KMS-11 (cell line): Measurements from ENCODE around the gene C22orf15.

ENCODE experiments used
- H2AFZ ChIP-seq: fragments of 200-600 bp; sonication (generic); 2 replicates; pipeline ENCODE4 v1.6.1; 2016; ENCODE audit warnings: antibody characterized with exemption, mixed run types, low read depth
- H3K27ac ChIP-seq: fragments of 200-600 bp; sonication (generic); 2 replicates; pipeline ENCODE4 v1.6.1; 2016; ENCODE audit warnings: mild to moderate bottlenecking, mixed run types
- H3K27me3 ChIP-seq: fragments of 200-600 bp; sonication (generic); 2 replicates; pipeline ENCODE4 v1.6.1; 2017; ENCODE audit warnings: mild to moderate bottlenecking, low read depth, mixed run types, moderate library complexity; ENCODE audit not compliant: insufficient read depth
- H3K36me3 ChIP-seq: fragments of 200-600 bp; sonication (generic); 2 replicates; pipeline ENCODE4 v1.6.1; 2017; ENCODE audit warnings: mild to moderate bottlenecking, mixed run types; ENCODE audit not compliant: insufficient read depth
- H3K4me1 ChIP-seq: fragments of 200-600 bp; sonication (generic); 2 replicates; pipeline ENCODE4 v1.6.1; 2016; ENCODE audit warnings: mild to moderate bottlenecking, low read depth, mixed run types; ENCODE audit not compliant: poor library complexity, severe bottlenecking
- H3K4me2 ChIP-seq: fragments of 200-600 bp; sonication (generic); 2 replicates; pipeline ENCODE4 v1.7.0; 2016; ENCODE audit warnings: mild to moderate bottlenecking, mixed run types
- H3K4me3 ChIP-seq: fragments of 200-600 bp; sonication (generic); IDR thresholded peaks from 2 replicates; pipeline ENCODE4 v1.6.1; 2017; ENCODE audit warnings: low read depth, low read length, mixed read lengths; ENCODE audit not compliant: insufficient read depth
- H3K79me2 ChIP-seq: fragments of 200-600 bp; sonication (generic); 2 replicates; pipeline ENCODE4 v1.6.1; 2016; ENCODE audit warnings: low read depth, mixed run types; ENCODE audit not compliant: insufficient read depth
- H3K9ac ChIP-seq: fragments of 200-600 bp; sonication (generic); 2 replicates; pipeline ENCODE4 v1.6.1; 2016; ENCODE audit warnings: mild to moderate bottlenecking, mixed run types
- H4K20me1 ChIP-seq: fragments of 200-600 bp; sonication (generic); 2 replicates; pipeline ENCODE4 v1.6.1; 2016; ENCODE audit warnings: mild to moderate bottlenecking, mixed run types; ENCODE audit not compliant: insufficient read depth
- TF ChIP-seq, protein P1 (sequence below): fragments of 200-600 bp; sonication (generic); conservative IDR thresholded peaks from 2 replicates; pipeline ENCODE4 v1.6.1; 2017; ENCODE audit warnings: low read depth, mild to moderate bottlenecking, antibody characterized with exemption, low read length, moderate library complexity, mixed read lengths

Gene C22orf15

DNA sequence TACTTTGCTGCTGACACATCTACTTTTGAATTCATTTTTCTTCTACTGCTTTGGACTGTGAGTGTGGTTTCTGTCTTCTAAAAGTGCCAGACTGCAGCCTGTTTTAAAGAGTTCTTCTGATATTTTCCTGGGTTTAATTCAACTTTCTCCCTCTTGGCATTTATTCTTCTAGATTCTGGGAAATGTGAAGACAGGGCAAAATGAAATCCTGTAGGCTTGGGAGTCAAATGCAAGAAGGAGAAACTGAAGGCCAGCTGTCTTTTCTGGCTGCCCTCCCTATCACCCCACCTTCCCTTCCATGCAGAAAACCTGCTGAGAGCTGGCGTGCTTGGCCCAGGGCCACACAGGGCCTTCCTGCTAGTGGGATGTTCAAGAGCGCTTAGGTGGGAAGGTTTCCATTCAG lies 19.5 kb upstream of the C22orf15 start:
- Histone ChIP-seq H3K27ac (no peak overlapping the region), H3K9ac (no peak overlapping the region), H3K79me2 (no peaks in the 10 kb centered on the region), H2AFZ (no peak overlapping the region), H4K20me1 (no peaks in the 10 kb centered on the region), H3K36me3 (no peaks in the 10 kb centered on the region), H3K4me3 (no peak overlapping the region), H3K4me1 (peaks cover 7% of the 10 kb centered on the region), H3K4me2 (no peak overlapping the region), H3K27me3 (no peaks in the 10 kb centered on the region)
- TF ChIP-seq, protein P1, sequence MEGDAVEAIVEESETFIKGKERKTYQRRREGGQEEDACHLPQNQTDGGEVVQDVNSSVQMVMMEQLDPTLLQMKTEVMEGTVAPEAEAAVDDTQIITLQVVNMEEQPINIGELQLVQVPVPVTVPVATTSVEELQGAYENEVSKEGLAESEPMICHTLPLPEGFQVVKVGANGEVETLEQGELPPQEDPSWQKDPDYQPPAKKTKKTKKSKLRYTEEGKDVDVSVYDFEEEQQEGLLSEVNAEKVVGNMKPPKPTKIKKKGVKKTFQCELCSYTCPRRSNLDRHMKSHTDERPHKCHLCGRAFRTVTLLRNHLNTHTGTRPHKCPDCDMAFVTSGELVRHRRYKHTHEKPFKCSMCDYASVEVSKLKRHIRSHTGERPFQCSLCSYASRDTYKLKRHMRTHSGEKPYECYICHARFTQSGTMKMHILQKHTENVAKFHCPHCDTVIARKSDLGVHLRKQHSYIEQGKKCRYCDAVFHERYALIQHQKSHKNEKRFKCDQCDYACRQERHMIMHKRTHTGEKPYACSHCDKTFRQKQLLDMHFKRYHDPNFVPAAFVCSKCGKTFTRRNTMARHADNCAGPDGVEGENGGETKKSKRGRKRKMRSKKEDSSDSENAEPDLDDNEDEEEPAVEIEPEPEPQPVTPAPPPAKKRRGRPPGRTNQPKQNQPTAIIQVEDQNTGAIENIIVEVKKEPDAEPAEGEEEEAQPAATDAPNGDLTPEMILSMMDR, result no peak

- Histone ChIP-seq H2AFZ (no peak overlapping the region), H3K4me1 (no peaks in the 10 kb centered on the region), H3K9ac (no peak overlapping the region), H3K27ac (no peak overlapping the region), H3K27me3 (no peaks in the 10 kb centered on the region), H3K4me2 (no peak overlapping the region), H3K36me3 (no peaks in the 10 kb centered on the region), H3K4me3 (no peak overlapping the region), H4K20me1 (no peaks in the 10 kb centered on the region), H3K79me2 (no peaks in the 10 kb centered on the region)
- TF ChIP-seq, protein P1, result no peak
These were observed 18.8 kb upstream of the C22orf15 start for GRCh38 chr22:23744001-23744400.

GRCh38 chr22:23744485-23744884 lies 18.3 kb upstream of the C22orf15 start:
- H3K36me3 ChIP-seq, result no peaks in the 10 kb centered on the region
- no peak overlapping the region for H3K4me3 ChIP-seq
- no peak overlapping the region for H3K27ac ChIP-seq
- H3K9ac ChIP-seq, result no peak overlapping the region
- TF ChIP-seq, protein P1, result no peak
- no peaks in the 10 kb centered on the region for H3K79me2 ChIP-seq
- no peaks in the 10 kb centered on the region for H3K27me3 ChIP-seq
- H2AFZ ChIP-seq, result no peak overlapping the region
- H3K4me1 ChIP-seq, result no peaks in the 10 kb centered on the region
- no peak overlapping the region for H3K4me2 ChIP-seq
- no peaks in the 10 kb centered on the region for H4K20me1 ChIP-seq

GRCh38 chr22:23745791-23746190 lies 17.0 kb upstream of the C22orf15 start:
- no peak overlapping the region for H3K4me3 ChIP-seq

More at GRCh38 chr22:23745791-23746190, 17.0 kb upstream of the C22orf15 start:
- TF ChIP-seq, protein P1, result no peak
- no peaks in the 10 kb centered on the region for H3K36me3 ChIP-seq
- peaks cover 10% of the 10 kb centered on the region for H3K4me1 ChIP-seq
- no peaks in the 10 kb centered on the region for H3K27me3 ChIP-seq
- H3K79me2 ChIP-seq, result no peaks in the 10 kb centered on the region
- no peak overlapping the region for H2AFZ ChIP-seq
- no peak overlapping the region for H3K9ac ChIP-seq
- H3K4me2 ChIP-seq, result no peak overlapping the region
- H3K27ac ChIP-seq, result no peak overlapping the region
- no peaks in the 10 kb centered on the region for H4K20me1 ChIP-seq
